GM23338 (cell line): ENCODE data around the gene EPB41L5. TPM values are rescaled to one million over a fixed set of nuclear protein-coding genes. Genes with fewer than 3 reads are reported as not detected.

ENCODE experiments used
- ATAC-seq: fragments of 200-7000 bp; cut with Tn5 transposase; 3 replicates; pipeline ENCODE4 v1.9.1; 2020
- DNase-seq: peaks from one replicate; pipeline ENCODE4 v3.0.0-alpha.2; 2015; ENCODE audit warnings: low spot score
- H2AFZ ChIP-seq: fragments of 200-600 bp; sonication (generic); 2 replicates; pipeline ENCODE4 v1.8.0; 2016; ENCODE audit warnings: antibody characterized with exemption, mild to moderate bottlenecking, moderate library complexity
- H3F3A ChIP-seq: fragments of 200-600 bp; sonication (generic); replicated peaks from 2 replicates; pipeline ENCODE4 v1.8.0; 2017; ENCODE audit warnings: antibody characterized with exemption, mixed run types, low read depth
- H3K27ac ChIP-seq: fragments of 200-600 bp; sonication (generic); 2 replicates; pipeline ENCODE4 v1.6.1; 2016; ENCODE audit warnings: low read depth
- H3K27me3 ChIP-seq: fragments of 200-600 bp; sonication (generic); 2 replicates; pipeline ENCODE4 v1.8.0; 2016; ENCODE audit warnings: mild to moderate bottlenecking, mixed run types, moderate library complexity; ENCODE audit not compliant: insufficient read depth
- H3K36me3 ChIP-seq: fragments of 200-600 bp; sonication (generic); 2 replicates; pipeline ENCODE4 v1.8.0; 2016; ENCODE audit warnings: mild to moderate bottlenecking; ENCODE audit not compliant: insufficient read depth
- H3K4me1 ChIP-seq: fragments of 200-600 bp; sonication (generic); 2 replicates; pipeline ENCODE4 v1.8.0; 2016; ENCODE audit warnings: mild to moderate bottlenecking, moderate library complexity; ENCODE audit not compliant: insufficient read depth
- H3K4me2 ChIP-seq: fragments of 200-600 bp; sonication (generic); 2 replicates; pipeline ENCODE4 v1.7.1; 2017; ENCODE audit warnings: mixed run types
- H3K4me3 ChIP-seq: fragments of 200-600 bp; sonication (generic); 2 replicates; pipeline ENCODE4 v1.6.1; 2016; ENCODE audit warnings: mixed run types
- H3K79me2 ChIP-seq: fragments of 200-600 bp; sonication (generic); replicated peaks from 2 replicates; pipeline ENCODE4 v1.8.0; 2017; ENCODE audit warnings: mild to moderate bottlenecking; ENCODE audit not compliant: insufficient read depth
- H3K9me2 ChIP-seq: fragments of 200-600 bp; sonication (generic); 2 replicates; pipeline ENCODE4 v1.8.0; 2017; ENCODE audit not compliant: insufficient read depth
- H4K20me1 ChIP-seq: fragments of 200-600 bp; sonication (generic); replicated peaks from 2 replicates; pipeline ENCODE4 v1.8.0; 2017; ENCODE audit warnings: mild to moderate bottlenecking; ENCODE audit not compliant: insufficient read depth
- H3K27ac Mint-ChIP-seq: 2 replicates; pipeline ENCODE4 v1.8.0; 2020; ENCODE audit warnings: inconsistent platforms, mild to moderate bottlenecking, moderate library complexity, mixed read lengths
- H3K27me3 Mint-ChIP-seq: 3 replicates; pipeline ENCODE4 v1.8.0; 2022; ENCODE audit warnings: low read depth, mild to moderate bottlenecking, moderate library complexity, mixed read lengths, inconsistent platforms; ENCODE audit not compliant: insufficient read depth, poor library complexity
- H3K36me3 Mint-ChIP-seq: 3 replicates; pipeline ENCODE4 v1.8.0; 2021; ENCODE audit warnings: low read depth, mild to moderate bottlenecking, inconsistent platforms, moderate library complexity, mixed read lengths
- H3K4me1 Mint-ChIP-seq: 3 replicates; pipeline ENCODE4 v1.8.0; 2020; ENCODE audit warnings: mild to moderate bottlenecking, inconsistent platforms, mixed read lengths
- H3K4me3 Mint-ChIP-seq: 3 replicates; pipeline ENCODE4 v1.8.0; 2021; ENCODE audit warnings: moderate library complexity, mild to moderate bottlenecking, inconsistent platforms, mixed read lengths
- H3K9me3 Mint-ChIP-seq: 3 replicates; pipeline ENCODE4 v1.8.0; 2020; ENCODE audit warnings: moderate library complexity, mild to moderate bottlenecking, inconsistent platforms, mixed read lengths
- CTCF ChIP-seq, 2 experiments: fragments of 200-600 bp in 1 of 2; sonication (generic) in 1 of 2; conservative IDR thresholded peaks; 2 replicates each; pipeline versions ENCODE4 v1.5.1 to v1.6.1; 2016 to 2017; ENCODE audit warnings: antibody characterized with exemption in 2 of 2, low read depth in 2 of 2, mild to moderate bottlenecking in 2 of 2, moderate library complexity in 1 of 2
- EZH2 ChIP-seq: fragments of 200-600 bp; sonication (generic); IDR thresholded peaks from one replicate; pipeline ENCODE4 v1.8.0; 2017; ENCODE audit warnings: antibody characterized with exemption, mild to moderate bottlenecking, low read depth; ENCODE audit not compliant: unreplicated experiment
- EZH2phosphoT487 ChIP-seq: fragments of 200-600 bp; sonication (generic); IDR thresholded peaks from one replicate; pipeline ENCODE4 v1.8.1; 2018; ENCODE audit warnings: antibody characterized with exemption; ENCODE audit not compliant: unreplicated experiment
- JUNB ChIP-seq: IDR thresholded peaks from one replicate; pipeline ENCODE4 v1.6.1; 2016; ENCODE audit warnings: antibody characterized with exemption; ENCODE audit not compliant: unreplicated experiment
- NANOG ChIP-seq: IDR thresholded peaks from 2 replicates; pipeline ENCODE4 v1.6.1; 2016; ENCODE audit warnings: antibody characterized with exemption, borderline replicate concordance
- POLR2AphosphoS5 ChIP-seq: IDR thresholded peaks from 2 replicates; pipeline ENCODE4 v1.6.1; 2016; ENCODE audit warnings: antibody characterized with exemption, low read depth
- STAT1 ChIP-seq: IDR thresholded peaks from one replicate; pipeline ENCODE4 v1.6.1; 2016; ENCODE audit warnings: antibody characterized with exemption; ENCODE audit not compliant: unreplicated experiment
- ZNF114 ChIP-seq: fragments of 250-450 bp; sonication (Bioruptor Pico); IDR thresholded peaks from 2 replicates; pipeline ENCODE4 v1.5.0; 2020; ENCODE audit warnings: mild to moderate bottlenecking, moderate library complexity
- polyA plus RNA-seq: library from polyadenylated mRNA; unstranded; fragments of >200 nt; fragmentation: Nextera tagmentation; extraction: Ambion mirVana; gene quantifications from 2 replicates; pipeline ENCODE4 v1.2.1, GENCODE V29; 2016
- total RNA-seq: library from RNA; depleted of rRNA; stranded (reverse); fragments of >200 nt; shearing (Covaris generic); gene quantifications from 2 replicates; pipeline ENCODE4 v1.2.3, GENCODE V29; 2014
- TF ChIP-seq, protein P1 (sequence below): IDR thresholded peaks from one replicate; pipeline ENCODE4 v1.6.1; 2018; ENCODE audit warnings: antibody characterized with exemption; ENCODE audit not compliant: unreplicated experiment
- TF ChIP-seq, protein P2 (sequence below): IDR thresholded peaks from 2 replicates; pipeline ENCODE4 v1.6.1; 2016; ENCODE audit warnings: antibody characterized with exemption

EPB41L5 gene
- total and polyA plus RNA-seq, 2 experiments from 2014 or later, result 15.5 to 35.4 TPM

- no peaks in the 10 kb centered on the region for H3K4me1 ChIP-seq
- no peaks in the 10 kb centered on the region for H3K36me3 Mint-ChIP-seq
- no peak overlapping the region for H3K27ac ChIP-seq
- H3K4me3 Mint-ChIP-seq, result no peak overlapping the region
- H3K9me2 ChIP-seq, result no peaks in the 10 kb centered on the region
- H3K27ac Mint-ChIP-seq, result no peak overlapping the region; the same call in 1 of the 2 replicates
- H3K36me3 ChIP-seq, result no peaks in the 10 kb centered on the region
- peaks cover 23% of the 10 kb centered on the region; the same call in 2 of the 3 replicates for H3K4me1 Mint-ChIP-seq
- no peak overlapping the region for H2AFZ ChIP-seq
- peaks cover 3% of the 10 kb centered on the region for H3K27me3 Mint-ChIP-seq
- H3F3A ChIP-seq, result no peaks in the 10 kb centered on the region
- DNase-seq, result peak; percentile 87
- H3K27me3 ChIP-seq, result no peaks in the 10 kb centered on the region
- no peak overlapping the region for H3K4me3 ChIP-seq
- H3K4me2 ChIP-seq, result no peak overlapping the region
- H3K79me2 ChIP-seq, result no peaks in the 10 kb centered on the region
- no peak for TF ChIP-seq STAT1
- TF ChIP-seq CTCF (conservative IDR thresholded peaks at IDR 0.05; ENCODE audit: low read depth in 2 of 2), result peak; percentile 65 to 87
- H4K20me1 ChIP-seq, result no peaks in the 10 kb centered on the region
- H3K9me3 Mint-ChIP-seq, result no peaks in the 10 kb centered on the region
- ATAC-seq, result peak; percentile 21; the same call in 2 of the 3 replicates
Observed at GRCh38 chr2:120174963-120175581, 162.2 kb downstream of the EPB41L5 start.

DNA sequence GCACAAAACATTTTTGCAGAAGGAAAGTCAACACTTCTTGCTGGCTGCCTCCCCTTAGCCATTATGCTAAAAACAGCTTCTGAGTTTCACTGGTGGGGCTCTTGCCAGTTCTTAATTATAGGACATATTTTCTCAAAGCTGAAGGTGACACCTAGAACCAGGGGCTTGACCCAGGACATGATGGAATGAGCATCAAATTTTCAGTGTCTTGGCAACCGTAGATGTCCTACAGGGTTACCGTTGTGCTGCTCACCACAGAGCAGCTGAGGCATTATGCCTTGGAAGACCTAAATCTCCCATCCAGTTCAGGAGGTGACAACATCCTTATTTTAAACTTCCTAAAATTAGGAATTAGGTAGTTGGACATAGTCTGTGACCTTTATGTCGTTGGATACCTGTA lies 163.6 kb downstream of the EPB41L5 start:
- Mint-ChIP-seq H3K4me1 (peaks cover 19% of the 10 kb centered on the region; the same call in 2 of the 3 replicates), H3K27ac (no peak overlapping the region), H3K36me3 (no peaks in the 10 kb centered on the region), H3K27me3 (peaks cover 3% of the 10 kb centered on the region), H3K9me3 (no peaks in the 10 kb centered on the region), H3K4me3 (no peak overlapping the region)
- TF ChIP-seq EZH2phosphoT487 (no peak), EZH2 (no peak), JUNB (no peak), NANOG (no peak), STAT1 (no peak), ZNF114 (CRISPR knock-in tag) (no peak), POLR2AphosphoS5 (no peak), CTCF (conservative IDR thresholded peaks at IDR 0.05; ENCODE audit: low read depth in 2 of 2) (no peak)
- TF ChIP-seq, protein P1, sequence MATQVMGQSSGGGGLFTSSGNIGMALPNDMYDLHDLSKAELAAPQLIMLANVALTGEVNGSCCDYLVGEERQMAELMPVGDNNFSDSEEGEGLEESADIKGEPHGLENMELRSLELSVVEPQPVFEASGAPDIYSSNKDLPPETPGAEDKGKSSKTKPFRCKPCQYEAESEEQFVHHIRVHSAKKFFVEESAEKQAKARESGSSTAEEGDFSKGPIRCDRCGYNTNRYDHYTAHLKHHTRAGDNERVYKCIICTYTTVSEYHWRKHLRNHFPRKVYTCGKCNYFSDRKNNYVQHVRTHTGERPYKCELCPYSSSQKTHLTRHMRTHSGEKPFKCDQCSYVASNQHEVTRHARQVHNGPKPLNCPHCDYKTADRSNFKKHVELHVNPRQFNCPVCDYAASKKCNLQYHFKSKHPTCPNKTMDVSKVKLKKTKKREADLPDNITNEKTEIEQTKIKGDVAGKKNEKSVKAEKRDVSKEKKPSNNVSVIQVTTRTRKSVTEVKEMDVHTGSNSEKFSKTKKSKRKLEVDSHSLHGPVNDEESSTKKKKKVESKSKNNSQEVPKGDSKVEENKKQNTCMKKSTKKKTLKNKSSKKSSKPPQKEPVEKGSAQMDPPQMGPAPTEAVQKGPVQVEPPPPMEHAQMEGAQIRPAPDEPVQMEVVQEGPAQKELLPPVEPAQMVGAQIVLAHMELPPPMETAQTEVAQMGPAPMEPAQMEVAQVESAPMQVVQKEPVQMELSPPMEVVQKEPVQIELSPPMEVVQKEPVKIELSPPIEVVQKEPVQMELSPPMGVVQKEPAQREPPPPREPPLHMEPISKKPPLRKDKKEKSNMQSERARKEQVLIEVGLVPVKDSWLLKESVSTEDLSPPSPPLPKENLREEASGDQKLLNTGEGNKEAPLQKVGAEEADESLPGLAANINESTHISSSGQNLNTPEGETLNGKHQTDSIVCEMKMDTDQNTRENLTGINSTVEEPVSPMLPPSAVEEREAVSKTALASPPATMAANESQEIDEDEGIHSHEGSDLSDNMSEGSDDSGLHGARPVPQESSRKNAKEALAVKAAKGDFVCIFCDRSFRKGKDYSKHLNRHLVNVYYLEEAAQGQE, result no peak
- TF ChIP-seq, protein P2, sequence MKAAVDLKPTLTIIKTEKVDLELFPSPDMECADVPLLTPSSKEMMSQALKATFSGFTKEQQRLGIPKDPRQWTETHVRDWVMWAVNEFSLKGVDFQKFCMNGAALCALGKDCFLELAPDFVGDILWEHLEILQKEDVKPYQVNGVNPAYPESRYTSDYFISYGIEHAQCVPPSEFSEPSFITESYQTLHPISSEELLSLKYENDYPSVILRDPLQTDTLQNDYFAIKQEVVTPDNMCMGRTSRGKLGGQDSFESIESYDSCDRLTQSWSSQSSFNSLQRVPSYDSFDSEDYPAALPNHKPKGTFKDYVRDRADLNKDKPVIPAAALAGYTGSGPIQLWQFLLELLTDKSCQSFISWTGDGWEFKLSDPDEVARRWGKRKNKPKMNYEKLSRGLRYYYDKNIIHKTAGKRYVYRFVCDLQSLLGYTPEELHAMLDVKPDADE, result no peak
- H3K27ac ChIP-seq, result no peak overlapping the region
- DNase-seq, result no peak
- H3K4me2 ChIP-seq, result no peak overlapping the region
- H3K9me2 ChIP-seq, result no peaks in the 10 kb centered on the region
- no peaks in the 10 kb centered on the region for H3K36me3 ChIP-seq
- H3K4me1 ChIP-seq, result no peaks in the 10 kb centered on the region; the same call in 1 of the 2 replicates
- no peak overlapping the region for H3K4me3 ChIP-seq
- H4K20me1 ChIP-seq, result no peaks in the 10 kb centered on the region
- no peaks in the 10 kb centered on the region for H3K27me3 ChIP-seq
- no peaks in the 10 kb centered on the region for H3F3A ChIP-seq
- ATAC-seq, result no peak
- no peak overlapping the region for H2AFZ ChIP-seq
- no peaks in the 10 kb centered on the region for H3K79me2 ChIP-seq
